ENCODE data around the gene CD99. TPM values are rescaled to one million over a fixed set of nuclear protein-coding genes. Genes with fewer than 3 reads are reported as not detected.
"Not testable (repeated sequence)": the region's sequence is repeated elsewhere in the genome, so short reads cannot be mapped to it uniquely, and the experiment has no call there.

CD99 gene
- total RNA-seq, 1 experiment from 2014 or later = 24.9 TPM

DNA sequence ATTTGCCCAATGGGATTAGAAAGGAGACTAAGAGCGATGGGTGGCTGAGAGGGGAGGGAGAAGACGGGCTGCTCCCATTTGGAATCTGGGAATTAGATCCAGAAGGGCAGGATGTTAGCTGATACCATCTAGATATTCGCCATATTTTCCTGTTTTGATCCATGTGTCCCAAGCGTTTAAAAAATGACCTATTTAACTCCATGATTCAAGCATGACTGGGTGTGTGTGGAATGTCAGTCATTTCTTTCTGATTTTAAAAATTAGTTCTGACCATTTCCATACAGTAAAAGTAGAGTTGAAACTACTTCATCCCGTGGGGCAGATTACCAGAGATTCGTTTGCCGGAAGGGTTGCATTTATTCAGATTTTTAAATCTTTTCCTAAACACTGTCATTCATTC, 61.3 kb downstream of the CD99 start:
- H2AFZ ChIP-seq (ENCODE audit: low read length); H3K4me3 ChIP-seq (ENCODE audit: low read length); DNase-seq; H3K9ac ChIP-seq (ENCODE audit: low read length); H4K20me1 ChIP-seq (ENCODE audit: insufficient read depth, low read depth, low read length); H3K36me3 ChIP-seq (ENCODE audit: insufficient read depth, low read length); H3K4me1 ChIP-seq (ENCODE audit: low read length); H3K27me3 ChIP-seq (ENCODE audit: low read length); H3K9me2 ChIP-seq (replicated peaks; ENCODE audit: insufficient read depth, low read length); H3K4me2 ChIP-seq (ENCODE audit: low read depth, low read length, poor library complexity, severe bottlenecking); H3K27ac ChIP-seq (ENCODE audit: low read length); H3K9me3 ChIP-seq (ENCODE audit: low read length); H3K79me2 ChIP-seq (ENCODE audit: low read length): not testable (repeated sequence)

- DNase-seq; H3K9ac ChIP-seq (ENCODE audit: low read length): not testable (repeated sequence)
Measured at GRCh38 chrX:2755163-2755715, 64.1 kb downstream of the CD99 start.

GRCh38 chrX:2756548-2756947, 65.5 kb downstream of the CD99 start:
- H3K27me3 ChIP-seq (ENCODE audit: low read length) = no peaks in the 10 kb centered on the region
- no peak overlapping the region for H3K9ac ChIP-seq (ENCODE audit: low read length)
- no peaks in the 10 kb centered on the region for H3K36me3 ChIP-seq (ENCODE audit: insufficient read depth, low read length)
- no peak overlapping the region for H3K27ac ChIP-seq (ENCODE audit: low read length)
- no peak overlapping the region for H2AFZ ChIP-seq (ENCODE audit: low read length)
- no peak overlapping the region for H3K4me2 ChIP-seq (ENCODE audit: low read depth, low read length, poor library complexity, severe bottlenecking)
- H4K20me1 ChIP-seq (ENCODE audit: insufficient read depth, low read depth, low read length) = no peaks in the 10 kb centered on the region
- H3K9me2 ChIP-seq (replicated peaks; ENCODE audit: insufficient read depth, low read length) = no peaks in the 10 kb centered on the region
- DNase-seq = no peak
- H3K9me3 ChIP-seq (ENCODE audit: low read length) = no peaks in the 10 kb centered on the region
- no peaks in the 10 kb centered on the region for H3K4me1 ChIP-seq (ENCODE audit: low read length)
- no peak overlapping the region for H3K4me3 ChIP-seq (ENCODE audit: low read length)
- no peaks in the 10 kb centered on the region for H3K79me2 ChIP-seq (ENCODE audit: low read length)

More at GRCh38 chrX:2755163-2755715, 64.1 kb downstream of the CD99 start:
- not testable (repeated sequence) for H3K4me3 ChIP-seq (ENCODE audit: low read length); H3K27me3 ChIP-seq (ENCODE audit: low read length); H3K27ac ChIP-seq (ENCODE audit: low read length); H3K9me3 ChIP-seq (ENCODE audit: low read length); H3K79me2 ChIP-seq (ENCODE audit: low read length); H3K4me2 ChIP-seq (ENCODE audit: low read depth, low read length, poor library complexity, severe bottlenecking); H4K20me1 ChIP-seq (ENCODE audit: insufficient read depth, low read depth, low read length); H3K9me2 ChIP-seq (replicated peaks; ENCODE audit: insufficient read depth, low read length); H3K36me3 ChIP-seq (ENCODE audit: insufficient read depth, low read length); H2AFZ ChIP-seq (ENCODE audit: low read length); H3K4me1 ChIP-seq (ENCODE audit: low read length)

- Histone ChIP-seq H3K9me3 (ENCODE audit: low read length) (no peaks in the 10 kb centered on the region), H3K4me3 (ENCODE audit: low read length) (no peak overlapping the region), H4K20me1 (ENCODE audit: insufficient read depth, low read depth, low read length) (no peaks in the 10 kb centered on the region), H3K79me2 (ENCODE audit: low read length) (no peaks in the 10 kb centered on the region), H3K27ac (ENCODE audit: low read length) (no peak overlapping the region), H3K9ac (ENCODE audit: low read length) (no peak overlapping the region), H3K27me3 (ENCODE audit: low read length) (no peaks in the 10 kb centered on the region), H3K4me1 (ENCODE audit: low read length) (no peaks in the 10 kb centered on the region), H3K4me2 (ENCODE audit: low read depth, low read length, poor library complexity, severe bottlenecking) (no peak overlapping the region), H3K9me2 (replicated peaks; ENCODE audit: insufficient read depth, low read length) (no peaks in the 10 kb centered on the region), H2AFZ (ENCODE audit: low read length) (no peak overlapping the region), H3K36me3 (ENCODE audit: insufficient read depth, low read length) (no peaks in the 10 kb centered on the region)
- no peak for DNase-seq
Measured at GRCh38 chrX:2761246-2761645, 70.2 kb downstream of the CD99 start.

DNA sequence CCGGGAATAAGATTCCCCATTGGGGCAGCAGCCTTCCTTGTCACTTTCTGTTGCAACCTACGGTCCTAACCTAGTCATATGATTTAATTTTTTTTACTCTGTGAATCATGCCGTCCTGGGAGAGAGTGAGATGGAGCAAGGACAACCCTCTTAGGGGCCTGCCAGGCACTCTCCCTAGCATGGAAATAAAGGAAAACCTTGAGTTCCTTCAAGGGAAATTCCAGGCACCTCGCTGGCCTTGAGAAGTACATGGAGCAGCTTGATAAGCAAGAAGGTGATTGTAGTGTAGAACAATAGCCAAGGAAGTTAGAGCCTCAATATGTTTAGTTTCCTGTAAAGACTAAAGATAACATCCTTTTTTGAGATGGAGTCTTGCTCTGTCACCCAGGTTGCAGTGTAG, 71.6 kb downstream of the CD99 start:
- H2AFZ ChIP-seq (ENCODE audit: low read length); H3K9me3 ChIP-seq (ENCODE audit: low read length); H4K20me1 ChIP-seq (ENCODE audit: insufficient read depth, low read depth, low read length); H3K4me2 ChIP-seq (ENCODE audit: low read depth, low read length, poor library complexity, severe bottlenecking); H3K4me1 ChIP-seq (ENCODE audit: low read length); H3K27me3 ChIP-seq (ENCODE audit: low read length); DNase-seq; H3K79me2 ChIP-seq (ENCODE audit: low read length); H3K36me3 ChIP-seq (ENCODE audit: insufficient read depth, low read length); H3K9ac ChIP-seq (ENCODE audit: low read length); H3K9me2 ChIP-seq (replicated peaks; ENCODE audit: insufficient read depth, low read length); H3K4me3 ChIP-seq (ENCODE audit: low read length); H3K27ac ChIP-seq (ENCODE audit: low read length): not testable (repeated sequence)

DNA sequence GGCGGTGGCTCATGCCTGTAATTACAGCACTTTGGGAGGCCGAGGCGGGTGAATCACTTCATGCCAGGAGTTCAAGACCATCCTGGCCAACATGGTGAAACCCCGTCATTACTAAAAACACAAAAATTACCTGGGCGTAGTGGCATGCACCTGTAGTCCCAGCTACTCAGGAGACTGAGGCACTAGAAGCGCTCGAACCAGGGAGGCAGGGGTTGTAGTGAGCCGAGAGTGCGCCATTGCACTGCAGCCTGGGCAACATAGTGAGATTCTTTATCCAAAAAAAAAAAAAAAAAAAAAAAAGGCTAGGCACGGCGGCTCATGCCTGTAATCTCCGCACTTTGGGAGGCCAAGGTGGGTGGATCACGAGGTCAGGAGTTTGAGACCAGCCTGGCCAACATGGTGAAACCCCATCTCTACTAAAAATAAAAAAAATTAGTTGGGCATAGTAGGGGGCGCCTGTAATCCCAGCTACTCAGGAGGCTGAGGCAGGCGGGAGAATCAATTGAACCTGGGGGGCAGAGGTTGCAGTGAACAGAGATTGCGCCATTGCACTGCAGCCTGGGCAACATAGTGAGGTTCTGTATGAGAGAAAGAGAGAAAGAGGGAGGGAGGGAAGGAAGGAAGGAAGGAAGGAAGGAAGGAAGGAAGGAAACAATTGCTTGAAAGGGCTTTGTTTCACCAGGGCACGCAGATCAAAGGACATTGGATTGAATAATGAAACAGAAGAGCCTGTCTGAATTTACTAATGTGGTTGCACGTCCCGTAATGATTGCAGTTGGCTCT, 73.9 kb downstream of the CD99 start:
- H3K9me2 ChIP-seq (replicated peaks; ENCODE audit: insufficient read depth, low read length); H3K27me3 ChIP-seq (ENCODE audit: low read length); H3K4me3 ChIP-seq (ENCODE audit: low read length); H3K9ac ChIP-seq (ENCODE audit: low read length); DNase-seq; H4K20me1 ChIP-seq (ENCODE audit: insufficient read depth, low read depth, low read length); H3K9me3 ChIP-seq (ENCODE audit: low read length); H3K79me2 ChIP-seq (ENCODE audit: low read length); H3K4me1 ChIP-seq (ENCODE audit: low read length); H3K4me2 ChIP-seq (ENCODE audit: low read depth, low read length, poor library complexity, severe bottlenecking); H2AFZ ChIP-seq (ENCODE audit: low read length); H3K36me3 ChIP-seq (ENCODE audit: insufficient read depth, low read length); H3K27ac ChIP-seq (ENCODE audit: low read length): not testable (repeated sequence)

- Histone ChIP-seq H3K4me1 (ENCODE audit: low read length) (no peaks in the 10 kb centered on the region), H3K9me3 (ENCODE audit: low read length) (no peaks in the 10 kb centered on the region), H3K27ac (ENCODE audit: low read length) (no peak overlapping the region), H3K36me3 (ENCODE audit: insufficient read depth, low read length) (no peaks in the 10 kb centered on the region), H3K27me3 (ENCODE audit: low read length) (no peaks in the 10 kb centered on the region), H3K79me2 (ENCODE audit: low read length) (no peaks in the 10 kb centered on the region), H2AFZ (ENCODE audit: low read length) (no peak overlapping the region), H3K9me2 (replicated peaks; ENCODE audit: insufficient read depth, low read length) (no peaks in the 10 kb centered on the region), H3K4me2 (ENCODE audit: low read depth, low read length, poor library complexity, severe bottlenecking) (no peak overlapping the region), H4K20me1 (ENCODE audit: insufficient read depth, low read depth, low read length) (no peaks in the 10 kb centered on the region), H3K9ac (ENCODE audit: low read length) (no peak overlapping the region), H3K4me3 (ENCODE audit: low read length) (no peak overlapping the region)
- no peak for DNase-seq
Measured at GRCh38 chrX:2765549-2765830, 74.4 kb downstream of the CD99 start.

DNA sequence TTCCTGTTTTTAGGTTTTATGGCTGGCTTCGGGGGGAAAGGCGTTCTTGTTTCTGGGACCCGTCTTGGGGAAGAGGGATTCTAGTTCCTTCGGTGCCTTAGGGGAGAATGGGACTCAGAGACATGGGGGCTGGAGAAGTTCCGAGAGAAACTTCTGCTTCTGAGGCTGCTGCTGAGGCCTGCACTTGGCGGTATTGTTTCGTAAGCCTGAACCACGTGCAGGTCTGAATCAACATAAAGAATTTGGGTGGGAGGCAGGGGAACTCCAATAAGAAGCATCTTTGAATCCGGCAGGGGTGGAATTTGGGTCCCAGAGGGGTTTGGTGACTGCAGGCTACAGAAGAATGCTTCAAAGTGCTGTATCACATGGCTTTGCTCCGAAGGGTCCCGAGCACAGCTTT, 75.8 kb downstream of the CD99 start:
- no peaks in the 10 kb centered on the region for H3K27me3 ChIP-seq (ENCODE audit: low read length)
- no peak overlapping the region for H3K9ac ChIP-seq (ENCODE audit: low read length)
- H3K9me2 ChIP-seq (replicated peaks; ENCODE audit: insufficient read depth, low read length) = no peaks in the 10 kb centered on the region
- no peaks in the 10 kb centered on the region for H3K4me1 ChIP-seq (ENCODE audit: low read length)
- H3K4me2 ChIP-seq (ENCODE audit: low read depth, low read length, poor library complexity, severe bottlenecking) = no peak overlapping the region
- no peak overlapping the region for H2AFZ ChIP-seq (ENCODE audit: low read length)
- H3K27ac ChIP-seq (ENCODE audit: low read length) = no peak overlapping the region
- H3K36me3 ChIP-seq (ENCODE audit: insufficient read depth, low read length) = no peaks in the 10 kb centered on the region
- H3K4me3 ChIP-seq (ENCODE audit: low read length) = no peak overlapping the region
- no peaks in the 10 kb centered on the region for H3K79me2 ChIP-seq (ENCODE audit: low read length)
- H3K9me3 ChIP-seq (ENCODE audit: low read length) = no peaks in the 10 kb centered on the region
- no peaks in the 10 kb centered on the region for H4K20me1 ChIP-seq (ENCODE audit: insufficient read depth, low read depth, low read length)
- no peak for DNase-seq

Measured in Karpas-422 (cell line).